GM23248 (cell line): ENCODE results near the gene IDI2.

ENCODE experiments used
- EZH2 ChIP-seq: fragments of 200-600 bp; sonication (generic); IDR thresholded peaks from 2 replicates; pipeline ENCODE4 v1.6.1; 2018; ENCODE audit warnings: antibody characterized with exemption, mild to moderate bottlenecking; ENCODE audit not compliant: insufficient read depth, poor library complexity, severe bottlenecking
- EZH2phosphoT487 ChIP-seq: fragments of 200-600 bp; sonication (generic); IDR thresholded peaks from 2 replicates; pipeline ENCODE4 v1.6.1; 2018; ENCODE audit warnings: antibody characterized with exemption, moderate library complexity, mild to moderate bottlenecking, low read depth; ENCODE audit not compliant: insufficient read depth

- TF ChIP-seq EZH2phosphoT487 (no peak), EZH2 (no peak)
These were observed 18.1 kb downstream of the IDI2 start for GRCh38 chr10:1007583-1007982.
